ENCODE measurements around the gene TMEM184B. TPM values are rescaled to one million over a fixed set of nuclear protein-coding genes. Genes with fewer than 3 reads are reported as not detected.

The TMEM184B gene
- total RNA-seq, 1 experiment from 2014 or later = 89.7 TPM

- TF ChIP-seq FOXP1 (CRISPR knock-in tag; IDR thresholded peaks at IDR 0.05; ENCODE audit: borderline replicate concordance) = no peak
- no peak for TF ChIP-seq EMX1 (CRISPR knock-in tag; IDR thresholded peaks at IDR 0.05)
- TF ChIP-seq HMGXB4 (CRISPR knock-in tag; IDR thresholded peaks at IDR 0.05) = no peak
- no peak for TF ChIP-seq FOXP4 (CRISPR knock-in tag; IDR thresholded peaks at IDR 0.05)
- no peak for TF ChIP-seq ELF4 (CRISPR knock-in tag; IDR thresholded peaks at IDR 0.05; ENCODE audit: low read depth)
- no peak for TF ChIP-seq PRRX2 (CRISPR knock-in tag; IDR thresholded peaks at IDR 0.05)
- no peak for TF ChIP-seq ZNF121 (CRISPR knock-in tag; IDR thresholded peaks at IDR 0.05)
- no peak for TF ChIP-seq NR3C1 (CRISPR knock-in tag; conservative IDR thresholded peaks at IDR 0.05; ENCODE audit: low read depth)
- TF ChIP-seq AR (CRISPR knock-in tag; IDR thresholded peaks at IDR 0.05) = no peak
Measured at GRCh38 chr22:38271927-38272372, 860 bp downstream of the TMEM184B start (continued).

- Mint-ChIP-seq H3K36me3 (peaks cover 3% of the 10 kb centered on the region; the same call in 1 of the 2 replicates), H3K4me3 (peak overlapping the region; percentile 88), H3K27ac (peak overlapping the region; percentile 87; the same call in 1 of the 2 replicates), H3K9me3 (no peaks in the 10 kb centered on the region), H3K27me3 (ENCODE audit: low read depth) (peaks cover 12% of the 10 kb centered on the region), H3K4me1 (peaks cover 57% of the 10 kb centered on the region)
- POLR2A ChIA-PET = interaction anchor here (1.0 kb wide), 1 partner anchor 12 kb away, joined by 3 read pairs; no protein-coding TSS in a partner anchor
- DNase-seq (ENCODE audit: low spot score) = no peak
- no peak for ATAC-seq
- CTCF ChIA-PET = interaction anchor here (0.6 to 2.2 kb wide), 8 partner anchors 9 to 177 kb away, joined by 3 to 27 read pairs (median 4); no protein-coding TSS in a partner anchor
- TF ChIP-seq ZNF281 (CRISPR knock-in tag; IDR thresholded peaks at IDR 0.05) (no peak), ZNF423 (CRISPR knock-in tag; IDR thresholded peaks at IDR 0.05) (no peak), ZNF671 (CRISPR knock-in tag; IDR thresholded peaks at IDR 0.05) (no peak), IRF2 (CRISPR knock-in tag; IDR thresholded peaks at IDR 0.05; ENCODE audit: borderline replicate concordance, low read depth) (no peak), ZNF416 (CRISPR knock-in tag; IDR thresholded peaks at IDR 0.05) (no peak)
Measured at GRCh38 chr22:38271101-38271500, 1.7 kb downstream of the TMEM184B start.

All from WTC11 (cell line).